ENCODE data around the gene XRCC1. TPM values are rescaled to one million over a fixed set of nuclear protein-coding genes. Genes with fewer than 3 reads are reported as not detected.

XRCC1 gene
- total and polyA plus RNA-seq, 9 of the 15 experiments (the other 6 are each of a cell fraction or from before 2014, with no cell fraction given) = 1.5 to 36.9 (median 24.9) TPM

DNA sequence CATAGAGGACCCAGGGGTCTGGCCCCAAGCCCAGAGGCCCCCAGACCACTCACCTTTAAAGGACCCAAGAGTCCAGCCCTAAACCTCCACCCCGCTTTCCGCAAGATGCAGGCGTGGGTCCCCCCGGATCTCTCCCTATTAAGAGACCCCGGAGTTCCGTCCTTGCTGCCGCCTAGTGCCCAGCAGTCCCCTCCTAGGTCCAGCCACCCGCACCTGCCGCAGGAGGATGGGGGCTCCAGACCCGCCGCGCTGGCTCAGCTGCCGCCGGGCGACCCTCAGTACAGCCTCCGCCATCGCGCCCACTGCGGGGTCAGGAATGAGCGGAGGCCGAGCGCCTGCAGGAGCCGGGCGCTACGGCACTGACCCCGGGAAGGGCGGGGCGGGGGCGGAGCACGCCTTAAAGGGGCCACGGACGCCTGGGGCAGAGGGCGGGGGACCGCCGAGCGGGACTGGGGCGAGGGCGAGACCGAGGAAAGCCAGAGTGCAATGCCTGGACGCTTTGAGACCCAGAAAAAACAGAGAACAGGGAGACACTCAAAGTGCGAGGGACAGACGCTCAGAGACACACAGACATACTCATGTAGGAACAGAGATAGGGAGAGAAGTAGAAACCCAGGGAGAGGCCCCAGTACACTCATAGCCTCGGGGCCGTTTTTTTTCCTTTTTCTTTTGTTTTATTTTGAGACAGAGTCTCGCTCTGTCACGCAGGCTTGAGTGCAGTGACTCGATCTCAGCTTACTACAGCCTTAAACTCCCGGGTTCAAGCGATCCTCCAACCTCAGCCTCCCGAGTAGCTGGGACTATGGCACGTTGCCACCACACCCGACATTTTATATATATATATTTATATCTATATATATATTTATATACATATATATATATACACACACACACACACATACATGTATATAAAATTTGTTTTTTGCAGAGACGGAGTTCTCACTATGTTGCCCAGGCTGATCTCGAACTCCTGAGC is 48.2 kb downstream of the XRCC1 start, which contains the start of gene ETHE1 (continued):
- TF ChIP-seq, protein P1, sequence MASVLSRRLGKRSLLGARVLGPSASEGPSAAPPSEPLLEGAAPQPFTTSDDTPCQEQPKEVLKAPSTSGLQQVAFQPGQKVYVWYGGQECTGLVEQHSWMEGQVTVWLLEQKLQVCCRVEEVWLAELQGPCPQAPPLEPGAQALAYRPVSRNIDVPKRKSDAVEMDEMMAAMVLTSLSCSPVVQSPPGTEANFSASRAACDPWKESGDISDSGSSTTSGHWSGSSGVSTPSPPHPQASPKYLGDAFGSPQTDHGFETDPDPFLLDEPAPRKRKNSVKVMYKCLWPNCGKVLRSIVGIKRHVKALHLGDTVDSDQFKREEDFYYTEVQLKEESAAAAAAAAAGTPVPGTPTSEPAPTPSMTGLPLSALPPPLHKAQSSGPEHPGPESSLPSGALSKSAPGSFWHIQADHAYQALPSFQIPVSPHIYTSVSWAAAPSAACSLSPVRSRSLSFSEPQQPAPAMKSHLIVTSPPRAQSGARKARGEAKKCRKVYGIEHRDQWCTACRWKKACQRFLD (CRISPR knock-in tag; IDR thresholded peaks at IDR 0.05) = no peak
- TF ChIP-seq BRF1 (IDR thresholded peaks at IDR 0.05; ENCODE audit: borderline replicate concordance, extremely low read depth, insufficient read length) = no peak
- TF ChIP-seq SETDB1 (IDR thresholded peaks at IDR 0.05; ENCODE audit: low read length) = no peak
- TF ChIP-seq IRF2 (CRISPR knock-in tag; IDR thresholded peaks at IDR 0.05) = no peak
- no peak for TF ChIP-seq SRSF3 (IDR thresholded peaks at IDR 0.05; ENCODE audit: insufficient read depth, low read length)
- peak; percentile 85; the same call in 1 of the 2 replicates for TF ChIP-seq TOE1 (IDR thresholded peaks at IDR 0.05; ENCODE audit: borderline replicate concordance)
- no peak for TF ChIP-seq TOE1 (CRISPR knock-in tag; IDR thresholded peaks at IDR 0.05; ENCODE audit: borderline replicate concordance, low read depth)
- no peak for TF ChIP-seq NFATC3 (IDR thresholded peaks at IDR 0.05)
- no peak for TF ChIP-seq NFXL1 (CRISPR knock-in tag; IDR thresholded peaks at IDR 0.05)
- TF ChIP-seq NRF1 (conservative IDR thresholded peaks at IDR 0.05 in 1 of 2, IDR thresholded peaks at IDR 0.05 in 1 of 2) = peak; percentile 21 to 22; a peak in 2 of 4 replicates
- no peak for TF ChIP-seq HDAC1 (IDR thresholded peaks at IDR 0.05)
- no peak for TF ChIP-seq RBBP5 (IDR thresholded peaks at IDR 0.05; ENCODE audit: borderline replicate concordance, insufficient read depth, low read length, poor library complexity, severe bottlenecking)
- TF ChIP-seq, protein P2, sequence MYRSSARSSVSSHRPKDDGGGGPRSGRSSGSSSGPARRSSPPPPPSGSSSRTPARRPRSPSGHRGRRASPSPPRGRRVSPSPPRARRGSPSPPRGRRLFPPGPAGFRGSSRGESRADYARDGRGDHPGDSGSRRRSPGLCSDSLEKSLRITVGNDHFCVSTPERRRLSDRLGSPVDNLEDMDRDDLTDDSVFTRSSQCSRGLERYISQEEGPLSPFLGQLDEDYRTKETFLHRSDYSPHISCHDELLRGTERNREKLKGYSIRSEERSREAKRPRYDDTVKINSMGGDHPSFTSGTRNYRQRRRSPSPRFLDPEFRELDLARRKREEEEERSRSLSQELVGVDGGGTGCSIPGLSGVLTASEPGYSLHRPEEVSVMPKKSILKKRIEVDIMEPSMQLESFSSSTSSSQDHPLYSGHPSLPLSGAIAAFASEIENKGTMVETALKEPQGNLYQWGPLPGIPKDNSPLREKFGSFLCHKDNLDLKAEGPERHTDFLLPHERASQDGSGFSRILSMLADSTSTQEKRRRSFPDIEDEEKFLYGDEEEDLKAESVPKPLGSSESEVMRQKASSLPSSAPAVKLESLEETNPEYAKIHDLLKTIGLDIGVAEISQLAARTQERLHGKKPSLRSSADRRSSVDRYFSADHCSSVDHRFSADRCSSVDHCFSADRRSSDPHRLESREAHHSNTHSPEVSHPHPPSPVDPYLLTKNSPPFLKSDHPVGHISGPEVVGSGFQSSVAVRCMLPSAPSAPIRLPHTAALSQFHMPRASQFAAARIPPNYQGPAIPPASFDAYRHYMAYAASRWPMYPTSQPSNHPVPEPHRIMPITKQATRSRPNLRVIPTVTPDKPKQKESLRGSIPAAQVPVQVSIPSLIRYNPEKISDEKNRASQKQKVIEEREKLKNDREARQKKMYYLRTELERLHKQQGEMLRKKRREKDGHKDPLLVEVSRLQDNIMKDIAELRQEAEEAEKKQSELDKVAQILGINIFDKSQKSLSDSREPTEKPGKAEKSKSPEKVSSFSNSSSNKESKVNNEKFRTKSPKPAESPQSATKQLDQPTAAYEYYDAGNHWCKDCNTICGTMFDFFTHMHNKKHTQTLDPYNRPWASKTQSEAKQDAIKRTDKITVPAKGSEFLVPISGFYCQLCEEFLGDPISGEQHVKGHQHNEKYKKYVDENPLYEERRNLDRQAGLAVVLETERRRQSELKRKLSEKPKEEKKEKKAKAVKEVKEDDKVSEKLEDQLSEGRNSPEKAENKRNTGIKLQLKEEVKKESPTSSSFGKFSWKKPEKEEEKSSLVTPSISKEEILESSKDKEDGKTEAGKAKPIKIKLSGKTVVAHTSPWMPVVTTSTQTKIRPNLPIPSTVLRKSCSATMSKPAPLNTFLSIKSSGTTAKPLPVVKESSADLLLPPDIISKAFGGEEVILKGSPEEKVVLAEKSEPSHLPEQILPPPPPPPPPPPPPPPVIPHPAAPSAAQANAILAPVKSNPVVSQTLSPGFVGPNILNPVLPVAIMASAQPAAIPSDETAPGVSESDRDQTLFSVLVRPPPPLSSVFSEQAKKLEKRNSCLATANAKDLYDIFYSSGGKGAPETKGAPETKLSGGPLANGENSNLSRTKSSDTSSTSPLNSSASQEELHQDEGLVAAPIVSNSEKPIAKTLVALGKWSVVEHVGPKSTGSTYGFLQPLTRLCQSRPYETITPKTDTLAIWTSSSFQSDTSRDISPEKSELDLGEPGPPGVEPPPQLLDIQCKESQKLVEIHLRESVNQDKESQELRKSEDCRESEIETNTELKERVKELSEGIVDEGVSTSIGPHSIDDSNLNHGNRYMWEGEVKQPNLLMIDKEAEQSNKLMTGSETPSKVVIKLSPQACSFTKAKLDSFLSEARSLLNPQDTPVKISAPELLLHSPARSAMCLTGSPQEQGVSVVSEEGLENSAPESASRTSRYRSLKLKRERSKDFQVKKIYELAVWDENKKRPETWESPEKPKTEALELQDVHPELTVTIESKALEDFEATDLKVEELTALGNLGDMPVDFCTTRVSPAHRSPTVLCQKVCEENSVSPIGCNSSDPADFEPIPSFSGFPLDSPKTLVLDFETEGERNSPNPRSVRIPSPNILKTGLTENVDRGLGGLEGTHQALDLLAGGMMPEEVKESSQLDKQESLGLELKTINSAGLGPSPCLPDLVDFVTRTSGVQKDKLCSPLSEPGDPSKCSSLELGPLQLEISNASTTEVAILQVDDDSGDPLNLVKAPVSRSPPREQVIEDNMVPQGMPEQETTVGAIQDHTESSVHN (IDR thresholded peaks at IDR 0.05; ENCODE audit: borderline replicate concordance in 1 of 2, low read depth in 1 of 2) = no peak
- no peak for TF ChIP-seq ZNF232 (CRISPR knock-in tag; IDR thresholded peaks at IDR 0.05)
- no peak for TF ChIP-seq ZNF707 (CRISPR knock-in tag; conservative IDR thresholded peaks at IDR 0.05)
- no peak for TF ChIP-seq ZC3H4 (CRISPR knock-in tag; IDR thresholded peaks at IDR 0.05; ENCODE audit: borderline replicate concordance)
- TF ChIP-seq NR2C2 (CRISPR knock-in tag; IDR thresholded peaks at IDR 0.05) = no peak
- peak; percentile 93 for TF ChIP-seq NR2C2 (tag; IDR thresholded peaks at IDR 0.05)
